Measurements from ENCODE around the gene POLRMT. TPM values are rescaled to one million over a fixed set of nuclear protein-coding genes. Genes with fewer than 3 reads are reported as not detected.

POLRMT gene
- 10 to 100 TPM; 43.9 to 83.4 (median 73.8) TPM for total RNA-seq

DNA sequence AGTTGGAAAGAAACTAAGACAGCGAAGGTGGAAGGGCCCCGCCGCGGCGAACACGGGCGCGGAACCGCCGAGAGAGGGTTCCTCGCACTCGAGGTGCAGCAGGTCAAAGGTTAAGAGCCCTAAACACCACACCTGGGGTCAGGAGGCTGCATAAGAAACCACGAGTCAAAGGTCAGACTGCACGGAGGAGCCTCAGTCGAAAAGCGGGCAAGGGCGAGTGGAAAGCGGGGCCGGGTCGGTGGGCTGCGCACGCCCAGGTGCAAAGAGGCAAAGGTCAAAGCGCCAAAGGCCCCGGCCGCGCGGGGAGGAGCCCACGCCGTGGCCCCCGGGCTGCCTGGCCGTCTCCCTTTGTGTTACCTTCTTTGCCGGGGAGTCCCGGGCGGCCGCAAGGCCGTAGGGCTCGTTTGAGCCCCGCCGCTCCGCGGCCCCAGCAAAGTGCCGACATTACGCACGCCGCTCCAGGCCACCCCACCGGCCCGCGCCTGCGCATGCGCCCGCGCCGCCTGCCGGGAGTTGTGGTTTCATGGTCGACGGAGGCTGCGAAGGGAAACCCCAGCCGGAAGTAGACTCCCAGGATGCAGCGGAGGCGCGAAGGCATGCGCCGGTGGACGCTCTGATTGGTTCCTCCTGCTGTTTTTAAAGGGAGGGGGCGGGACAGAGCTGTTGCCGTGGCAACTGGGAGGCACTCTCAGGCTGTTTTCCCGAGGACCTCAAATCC, at the start of gene POLRMT:
TSS of gene POLRMT (minus strand) at position 470 of the 718 bp plus-strand sequence. CDS start at position 445, 25 bp downstream.
- Histone ChIP-seq H3K27me3 (no peaks in the 10 kb centered on the region), H3K4me1 (peaks cover 10 to 25% of the 10 kb centered on the region in 2 donors), H3K27ac (peak within 1 kb of the TSS; percentile 81 to 91 (median 86)), H3K4me3 (peak within 1 kb of the TSS; percentile 75 to 99 (median 88)), H3K9me3 (no peaks in the 10 kb centered on the region), H3K36me3 (peaks cover 0 to 20% of the 10 kb centered on the region in 2 donors)
- ATAC-seq, result peak; percentile 100
- DNase-seq, result peak; percentile 98 to 99
- TF ChIP-seq, protein P1, sequence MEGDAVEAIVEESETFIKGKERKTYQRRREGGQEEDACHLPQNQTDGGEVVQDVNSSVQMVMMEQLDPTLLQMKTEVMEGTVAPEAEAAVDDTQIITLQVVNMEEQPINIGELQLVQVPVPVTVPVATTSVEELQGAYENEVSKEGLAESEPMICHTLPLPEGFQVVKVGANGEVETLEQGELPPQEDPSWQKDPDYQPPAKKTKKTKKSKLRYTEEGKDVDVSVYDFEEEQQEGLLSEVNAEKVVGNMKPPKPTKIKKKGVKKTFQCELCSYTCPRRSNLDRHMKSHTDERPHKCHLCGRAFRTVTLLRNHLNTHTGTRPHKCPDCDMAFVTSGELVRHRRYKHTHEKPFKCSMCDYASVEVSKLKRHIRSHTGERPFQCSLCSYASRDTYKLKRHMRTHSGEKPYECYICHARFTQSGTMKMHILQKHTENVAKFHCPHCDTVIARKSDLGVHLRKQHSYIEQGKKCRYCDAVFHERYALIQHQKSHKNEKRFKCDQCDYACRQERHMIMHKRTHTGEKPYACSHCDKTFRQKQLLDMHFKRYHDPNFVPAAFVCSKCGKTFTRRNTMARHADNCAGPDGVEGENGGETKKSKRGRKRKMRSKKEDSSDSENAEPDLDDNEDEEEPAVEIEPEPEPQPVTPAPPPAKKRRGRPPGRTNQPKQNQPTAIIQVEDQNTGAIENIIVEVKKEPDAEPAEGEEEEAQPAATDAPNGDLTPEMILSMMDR (IDR thresholded peaks at IDR 0.05 in 4 of 5, conservative IDR thresholded peaks at IDR 0.05 in 1 of 5), result peak in 1 of 5 experiments; percentile 25
- peak; percentile 62 to 80 for TF ChIP-seq POLR2A (IDR thresholded peaks at IDR 0.05)
- intact Hi-C loops (cut with DNase I; ENCODE audit: low total_unique reads) (loop anchor here (1.0 to 5.0 kb wide), 4 partner anchors 30 to 164 kb away; partner anchors contain the start of genes BSG, PTBP1, RNF126 and TPGS1), in situ Hi-C loops (cut with MboI; ENCODE audit: low sequenced_read_pairs in 4 of 4) (no loop called here)

DNA sequence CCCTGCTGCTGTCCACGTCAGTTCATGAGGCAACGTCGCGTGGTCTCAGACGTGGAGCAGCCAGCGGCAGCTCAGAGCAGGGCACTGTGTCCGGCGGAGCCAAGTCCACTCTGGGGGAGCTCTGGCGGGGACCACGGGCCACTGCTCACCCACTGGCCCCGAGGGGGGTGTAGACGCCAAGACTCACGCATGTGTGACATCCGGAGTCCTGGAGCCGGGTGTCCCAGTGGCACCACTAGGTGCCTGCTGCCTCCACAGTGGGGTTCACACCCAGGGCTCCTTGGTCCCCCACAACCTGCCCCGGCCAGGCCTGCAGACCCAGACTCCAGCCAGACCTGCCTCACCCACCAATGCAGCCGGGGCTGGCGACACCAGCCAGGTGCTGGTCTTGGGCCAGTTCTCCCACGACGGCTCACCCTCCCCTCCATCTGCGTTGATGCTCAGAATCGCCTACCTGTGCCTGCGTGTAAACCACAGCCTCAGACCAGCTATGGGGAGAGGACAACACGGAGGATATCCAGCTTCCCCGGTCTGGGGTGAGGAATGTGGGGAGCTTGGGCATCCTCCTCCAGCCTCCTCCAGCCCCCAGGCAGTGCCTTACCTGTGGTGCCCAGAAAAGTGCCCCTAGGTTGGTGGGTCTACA, 49.5 kb upstream of the POLRMT start:
- no peaks in the 10 kb centered on the region for H3K36me3 ChIP-seq
- H3K4me1 ChIP-seq, result peaks cover 0 to 10% of the 10 kb centered on the region in 2 donors
- H3K27ac ChIP-seq, result no peak overlapping the region
- no peaks in the 10 kb centered on the region for H3K9me3 ChIP-seq
- no peak for TF ChIP-seq POLR2A (IDR thresholded peaks at IDR 0.05)
- TF ChIP-seq, protein P1 (IDR thresholded peaks at IDR 0.05 in 4 of 5, conservative IDR thresholded peaks at IDR 0.05 in 1 of 5), result no peak
- intact Hi-C loops (cut with DNase I; ENCODE audit: low total_unique reads) (no loop called here), in situ Hi-C loops (cut with MboI; ENCODE audit: low sequenced_read_pairs in 4 of 4) (no loop called here)
- no peak overlapping the region for H3K4me3 ChIP-seq
- DNase-seq, result no peak
- no peak for ATAC-seq
- H3K27me3 ChIP-seq, result no peaks in the 10 kb centered on the region

DNA sequence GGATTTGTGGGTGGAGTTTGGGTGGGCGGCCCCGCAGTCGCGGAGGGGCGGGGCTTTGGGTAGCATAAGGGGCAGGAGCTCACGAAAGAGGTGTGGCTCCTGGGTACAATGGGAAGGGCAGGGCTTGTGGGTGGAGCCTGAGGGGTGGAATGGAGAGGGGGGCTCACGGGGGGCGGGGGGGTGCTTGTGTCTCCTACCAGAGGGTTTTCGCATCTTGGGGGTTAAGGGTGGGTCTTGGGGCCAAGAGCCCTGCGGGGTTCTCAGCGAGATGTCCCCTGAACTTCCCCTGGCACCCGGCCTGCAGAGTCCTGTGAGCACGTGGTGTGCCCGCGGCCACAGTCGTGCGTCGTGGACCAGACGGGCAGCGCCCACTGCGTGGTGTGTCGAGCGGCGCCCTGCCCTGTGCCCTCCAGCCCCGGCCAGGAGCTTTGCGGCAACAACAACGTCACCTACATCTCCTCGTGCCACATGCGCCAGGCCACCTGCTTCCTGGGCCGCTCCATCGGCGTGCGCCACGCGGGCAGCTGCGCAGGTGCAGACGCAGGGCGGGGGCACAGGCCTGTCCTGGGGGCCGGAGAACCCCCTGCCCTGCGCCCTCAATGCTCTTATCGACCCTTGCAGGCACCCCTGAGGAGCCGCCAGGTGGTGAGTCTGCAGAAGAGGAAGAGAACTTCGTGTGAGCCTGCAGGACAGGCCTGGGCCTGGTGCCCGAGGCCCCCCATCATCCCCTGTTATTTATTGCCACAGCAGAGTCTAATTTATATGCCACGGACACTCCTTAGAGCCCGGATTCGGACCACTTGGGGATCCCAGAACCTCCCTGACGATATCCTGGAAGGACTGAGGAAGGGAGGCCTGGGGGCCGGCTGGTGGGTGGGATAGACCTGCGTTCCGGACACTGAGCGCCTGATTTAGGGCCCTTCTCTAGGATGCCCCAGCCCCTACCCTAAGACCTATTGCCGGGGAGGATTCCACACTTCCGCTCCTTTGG, 48.0 kb upstream of the POLRMT start:
- peak overlapping the region; percentile 77 to 89 (median 86) for H3K27ac ChIP-seq
- H3K9me3 ChIP-seq, result no peaks in the 10 kb centered on the region
- no peak for ATAC-seq
- peaks cover 4 to 9% (median 9%) of the 10 kb centered on the region in 3 donors for H3K27me3 ChIP-seq
- in situ Hi-C loops (cut with MboI; ENCODE audit: low sequenced_read_pairs in 4 of 4), result no loop called here
- peak overlapping the region; percentile 38 to 89 (median 60) for H3K4me3 ChIP-seq
- DNase-seq, result peak in 1 of 2 donors; percentile 84
- peaks cover 0 to 23% of the 10 kb centered on the region in 2 donors for H3K4me1 ChIP-seq
- no peak for TF ChIP-seq POLR2A (IDR thresholded peaks at IDR 0.05)
- TF ChIP-seq, protein P1 (IDR thresholded peaks at IDR 0.05 in 4 of 5, conservative IDR thresholded peaks at IDR 0.05 in 1 of 5), result no peak
- intact Hi-C loops (cut with DNase I; ENCODE audit: low total_unique reads), result loop anchor here (2.0 kb wide), 1 partner anchor 109 kb away; the partner anchor contains the start of gene BSG
- no peaks in the 10 kb centered on the region for H3K36me3 ChIP-seq
